GM12878 (cell line): ENCODE measurements around the gene AGBL5. TPM values are rescaled to one million over a fixed set of nuclear protein-coding genes. Genes with fewer than 3 reads are reported as not detected.
A peak's percentile ranks its signal among the peaks of the same experiment; 100 is the strongest.

ENCODE experiments used
- ASH2L ChIP-seq: fragments of 300-600, 200-600 bp; sonication (generic); IDR thresholded peaks from 2 replicates; pipeline ENCODE4 v1.6.1; 2017; ENCODE audit warnings: low read depth, mild to moderate bottlenecking, borderline replicate concordance
- ATF7 ChIP-seq: fragments of 450-650 bp; IDR thresholded peaks from 2 replicates; pipeline ENCODE4 v1.6.1; 2016; ENCODE audit warnings: low read depth, mild to moderate bottlenecking
- BACH1 ChIP-seq: fragments of 450-650 bp; IDR thresholded peaks from 2 replicates; pipeline ENCODE4 v1.6.1; 2017; ENCODE audit warnings: mild to moderate bottlenecking, borderline replicate concordance
- CBFB ChIP-seq: IDR thresholded peaks from 2 replicates; pipeline ENCODE4 v1.6.1; 2016; ENCODE audit warnings: antibody characterized with exemption, low read depth
- CHD4 ChIP-seq: fragments of 200-600 bp; sonication (generic); IDR thresholded peaks from 2 replicates; pipeline ENCODE4 v1.6.1; 2016; ENCODE audit warnings: mild to moderate bottlenecking
- ETV6 ChIP-seq, 2 experiments: fragments of 450-650 bp in 1 of 2; IDR thresholded peaks in 1 of 2; conservative IDR thresholded peaks in 1 of 2; 2 replicates each; pipeline ENCODE4 v1.6.1; 2014; ENCODE audit warnings: antibody characterized with exemption in 1 of 2, borderline replicate concordance in 1 of 2, low read depth in 1 of 2, mild to moderate bottlenecking in 1 of 2, moderate library complexity in 1 of 2
- HDAC2 ChIP-seq: fragments of 200-600 bp; sonication (generic); IDR thresholded peaks from 2 replicates; pipeline ENCODE4 v1.6.1; 2017
- IKZF1 ChIP-seq: fragments of 450-650 bp; conservative IDR thresholded peaks from 2 replicates; pipeline ENCODE4 v1.6.1; 2017; ENCODE audit warnings: antibody characterized with exemption, mild to moderate bottlenecking
- MXI1 ChIP-seq: fragments of 150-350 bp; IDR thresholded peaks from 2 replicates; pipeline ENCODE4 v1.6.1; 2011; ENCODE audit warnings: low read depth, mild to moderate bottlenecking, inconsistent platforms, low read length, improper control_type of control experiment
- NBN ChIP-seq: fragments of 450-650 bp; IDR thresholded peaks from 2 replicates; pipeline ENCODE4 v1.6.1; 2016
- RB1 ChIP-seq: fragments of 450-650 bp; formaldehyde crosslinking; IDR thresholded peaks from 2 replicates; pipeline ENCODE4 v1.6.1; 2017; ENCODE audit warnings: mild to moderate bottlenecking, borderline replicate concordance
- SMAD1 ChIP-seq: fragments of 450-650 bp; IDR thresholded peaks from 2 replicates; pipeline ENCODE4 v1.6.1; 2018; ENCODE audit warnings: mild to moderate bottlenecking, low read depth; ENCODE audit not compliant: partially characterized antibody
- SMARCA5 ChIP-seq: fragments of 450-650 bp; IDR thresholded peaks from 2 replicates; pipeline ENCODE4 v1.6.1; 2017; ENCODE audit warnings: mild to moderate bottlenecking
- SREBF1 ChIP-seq: IDR thresholded peaks from 2 replicates; pipeline ENCODE4 v1.6.1; 2012; ENCODE audit warnings: mild to moderate bottlenecking, low read length
- STAT1 ChIP-seq: fragments of 450-650 bp; conservative IDR thresholded peaks from 2 replicates; pipeline ENCODE4 v1.6.1; 2014; ENCODE audit warnings: antibody characterized with exemption, mild to moderate bottlenecking
- TCF3 ChIP-seq: IDR thresholded peaks from 2 replicates; pipeline ENCODE4 v1.6.1; 2012; ENCODE audit warnings: low read depth, mild to moderate bottlenecking, low read length, borderline replicate concordance; ENCODE audit not compliant: insufficient read depth
- ZNF384 ChIP-seq: IDR thresholded peaks from 2 replicates; pipeline ENCODE4 v1.6.1; 2012; ENCODE audit warnings: low read depth, mild to moderate bottlenecking, low read length, improper control_type of control experiment, borderline replicate concordance
- polyA plus RNA-seq, 11 experiments: library from polyadenylated mRNA; depleted of rRNA in 4 of 11; unstranded in 6 of 11; stranded (reverse) in 5 of 11; fragments of >200 nt; fragmentation: Nextera tagmentation in 4 of 11; fragmentation: Illumina TruSeq in 1 of 11; extraction: Ambion mirVana in 4 of 11; extraction: Trizol in 1 of 11; gene quantifications; 1 replicate in 1 of 11; 2 replicates in 10 of 11; pipeline versions ENCODE4 v1.2.1 to v1.2.3, GENCODE V29; 2011 to 2016; ENCODE audit warnings: inconsistent platforms in 2 of 11, missing spikeins in 2 of 11, low read depth in 1 of 11
- total RNA-seq, 4 experiments: library from RNA; depleted of rRNA in 3 of 4; stranded (reverse); fragments of >200 nt in 3 of 4; fragmentation: Illumina TruSeq in 1 of 4; extraction: Trizol in 1 of 4; gene quantifications; 2 replicates each; pipeline versions ENCODE4 v1.2.1 to v1.2.3, GENCODE V29; 2013 to 2021
- TF ChIP-seq, protein P1 (sequence below): fragments of 450-650 bp; IDR thresholded peaks from 2 replicates; pipeline ENCODE4 v1.6.1; 2017; ENCODE audit warnings: borderline replicate concordance
- TF ChIP-seq, protein P2 (sequence below): IDR thresholded peaks from 2 replicates; pipeline ENCODE4 v1.6.1; 2011; ENCODE audit warnings: low read depth, mild to moderate bottlenecking, low read length, moderate library complexity, borderline replicate concordance; ENCODE audit errors: extremely low read depth
- TF ChIP-seq, protein P3 (sequence below): fragments of 450-650 bp; IDR thresholded peaks from 2 replicates; pipeline ENCODE4 v1.6.1; 2017; ENCODE audit warnings: low read depth, mild to moderate bottlenecking, moderate library complexity
- TF ChIP-seq, protein P4 (sequence below): IDR thresholded peaks from 2 replicates; pipeline ENCODE4 v1.6.1; 2012; ENCODE audit warnings: low read depth, low read length, improper control_type of control experiment
- TF ChIP-seq, protein P5 (sequence below): fragments of 450-650 bp; IDR thresholded peaks from 2 replicates; pipeline ENCODE4 v1.6.1; 2017; ENCODE audit warnings: antibody characterized with exemption, mild to moderate bottlenecking, moderate library complexity

Gene AGBL5
- total and polyA plus RNA-seq, 10 of the 15 experiments (the other 5 are each of a cell fraction or from before 2014, with no cell fraction given), result 1.9 to 28.5 (median 19.5) TPM

DNA sequence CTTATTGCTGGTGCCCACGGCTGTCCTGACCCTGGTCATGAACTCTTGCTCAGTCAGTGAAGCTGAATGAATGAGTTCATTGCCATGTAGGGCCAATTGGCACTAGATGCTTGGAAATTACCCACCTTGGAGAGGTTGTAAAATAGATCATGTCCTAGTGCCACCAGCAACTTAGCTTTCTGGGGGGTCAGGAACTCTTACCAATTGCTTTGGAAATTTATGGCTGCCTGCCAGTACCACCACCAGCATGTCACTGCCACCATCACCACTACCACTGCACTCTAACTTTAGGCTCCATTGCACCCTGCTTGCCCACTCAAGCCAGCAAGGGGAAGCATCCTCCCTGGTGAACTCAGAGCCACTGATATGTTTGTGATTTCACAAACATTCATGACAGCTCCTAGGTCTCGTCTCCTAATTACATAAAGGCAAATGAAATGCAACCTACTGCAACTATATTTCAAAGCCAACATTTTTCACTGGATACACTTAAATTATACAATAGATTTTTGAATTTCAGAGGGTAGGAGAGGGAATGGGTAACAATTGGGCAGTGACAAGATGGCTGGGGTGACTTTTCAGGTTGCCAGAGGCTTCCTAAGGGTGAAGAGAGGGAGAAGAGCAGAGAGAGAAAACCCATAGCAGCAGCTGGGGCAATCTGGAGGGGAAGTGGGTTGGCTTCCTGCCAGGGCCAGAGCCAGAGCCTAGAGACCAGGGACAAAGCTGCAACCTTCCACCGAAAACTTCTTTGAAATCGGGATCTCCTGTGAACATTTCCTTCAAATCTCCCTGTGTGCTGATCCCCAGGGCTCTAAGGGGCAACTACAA, 23.5 kb downstream of the AGBL5 start (continued):
- TF ChIP-seq MXI1 (no peak), SMARCA5 (no peak), ASH2L (no peak), CHD4 (no peak), TCF3 (peak; percentile 86), CBFB (no peak), ZNF384 (no peak), HDAC2 (no peak), IKZF1 (peak; percentile 32; the same call in 1 of the 2 replicates), SMAD1 (peak; percentile 50), STAT1 (no peak), ETV6 (conservative IDR thresholded peaks at IDR 0.05 in 1 of 2, IDR thresholded peaks at IDR 0.05 in 1 of 2; ENCODE audit: borderline replicate concordance in 1 of 2, low read depth in 1 of 2) (no peak), SREBF1 (no peak), BACH1 (no peak), ATF7 (no peak), NBN (no peak), RB1 (no peak)
- TF ChIP-seq, protein P1, sequence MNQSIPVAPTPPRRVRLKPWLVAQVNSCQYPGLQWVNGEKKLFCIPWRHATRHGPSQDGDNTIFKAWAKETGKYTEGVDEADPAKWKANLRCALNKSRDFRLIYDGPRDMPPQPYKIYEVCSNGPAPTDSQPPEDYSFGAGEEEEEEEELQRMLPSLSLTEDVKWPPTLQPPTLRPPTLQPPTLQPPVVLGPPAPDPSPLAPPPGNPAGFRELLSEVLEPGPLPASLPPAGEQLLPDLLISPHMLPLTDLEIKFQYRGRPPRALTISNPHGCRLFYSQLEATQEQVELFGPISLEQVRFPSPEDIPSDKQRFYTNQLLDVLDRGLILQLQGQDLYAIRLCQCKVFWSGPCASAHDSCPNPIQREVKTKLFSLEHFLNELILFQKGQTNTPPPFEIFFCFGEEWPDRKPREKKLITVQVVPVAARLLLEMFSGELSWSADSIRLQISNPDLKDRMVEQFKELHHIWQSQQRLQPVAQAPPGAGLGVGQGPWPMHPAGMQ, result no peak
- TF ChIP-seq, protein P2, sequence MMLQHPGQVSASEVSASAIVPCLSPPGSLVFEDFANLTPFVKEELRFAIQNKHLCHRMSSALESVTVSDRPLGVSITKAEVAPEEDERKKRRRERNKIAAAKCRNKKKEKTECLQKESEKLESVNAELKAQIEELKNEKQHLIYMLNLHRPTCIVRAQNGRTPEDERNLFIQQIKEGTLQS, result no peak
- TF ChIP-seq, protein P3, sequence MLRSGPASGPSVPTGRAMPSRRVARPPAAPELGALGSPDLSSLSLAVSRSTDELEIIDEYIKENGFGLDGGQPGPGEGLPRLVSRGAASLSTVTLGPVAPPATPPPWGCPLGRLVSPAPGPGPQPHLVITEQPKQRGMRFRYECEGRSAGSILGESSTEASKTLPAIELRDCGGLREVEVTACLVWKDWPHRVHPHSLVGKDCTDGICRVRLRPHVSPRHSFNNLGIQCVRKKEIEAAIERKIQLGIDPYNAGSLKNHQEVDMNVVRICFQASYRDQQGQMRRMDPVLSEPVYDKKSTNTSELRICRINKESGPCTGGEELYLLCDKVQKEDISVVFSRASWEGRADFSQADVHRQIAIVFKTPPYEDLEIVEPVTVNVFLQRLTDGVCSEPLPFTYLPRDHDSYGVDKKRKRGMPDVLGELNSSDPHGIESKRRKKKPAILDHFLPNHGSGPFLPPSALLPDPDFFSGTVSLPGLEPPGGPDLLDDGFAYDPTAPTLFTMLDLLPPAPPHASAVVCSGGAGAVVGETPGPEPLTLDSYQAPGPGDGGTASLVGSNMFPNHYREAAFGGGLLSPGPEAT, result 0 out of 2 replicates have a peak, but pooled peaks have one; percentile 11
- TF ChIP-seq, protein P4, sequence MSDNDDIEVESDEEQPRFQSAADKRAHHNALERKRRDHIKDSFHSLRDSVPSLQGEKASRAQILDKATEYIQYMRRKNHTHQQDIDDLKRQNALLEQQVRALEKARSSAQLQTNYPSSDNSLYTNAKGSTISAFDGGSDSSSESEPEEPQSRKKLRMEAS, result no peak
- TF ChIP-seq, protein P5, sequence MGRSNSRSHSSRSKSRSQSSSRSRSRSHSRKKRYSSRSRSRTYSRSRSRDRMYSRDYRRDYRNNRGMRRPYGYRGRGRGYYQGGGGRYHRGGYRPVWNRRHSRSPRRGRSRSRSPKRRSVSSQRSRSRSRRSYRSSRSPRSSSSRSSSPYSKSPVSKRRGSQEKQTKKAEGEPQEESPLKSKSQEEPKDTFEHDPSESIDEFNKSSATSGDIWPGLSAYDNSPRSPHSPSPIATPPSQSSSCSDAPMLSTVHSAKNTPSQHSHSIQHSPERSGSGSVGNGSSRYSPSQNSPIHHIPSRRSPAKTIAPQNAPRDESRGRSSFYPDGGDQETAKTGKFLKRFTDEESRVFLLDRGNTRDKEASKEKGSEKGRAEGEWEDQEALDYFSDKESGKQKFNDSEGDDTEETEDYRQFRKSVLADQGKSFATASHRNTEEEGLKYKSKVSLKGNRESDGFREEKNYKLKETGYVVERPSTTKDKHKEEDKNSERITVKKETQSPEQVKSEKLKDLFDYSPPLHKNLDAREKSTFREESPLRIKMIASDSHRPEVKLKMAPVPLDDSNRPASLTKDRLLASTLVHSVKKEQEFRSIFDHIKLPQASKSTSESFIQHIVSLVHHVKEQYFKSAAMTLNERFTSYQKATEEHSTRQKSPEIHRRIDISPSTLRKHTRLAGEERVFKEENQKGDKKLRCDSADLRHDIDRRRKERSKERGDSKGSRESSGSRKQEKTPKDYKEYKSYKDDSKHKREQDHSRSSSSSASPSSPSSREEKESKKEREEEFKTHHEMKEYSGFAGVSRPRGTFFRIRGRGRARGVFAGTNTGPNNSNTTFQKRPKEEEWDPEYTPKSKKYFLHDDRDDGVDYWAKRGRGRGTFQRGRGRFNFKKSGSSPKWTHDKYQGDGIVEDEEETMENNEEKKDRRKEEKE, result no peak
